Thymus (tissue), 11 donors: ENCODE measurements around the gene RNF125. TPM values are rescaled to one million over a fixed set of nuclear protein-coding genes. Genes with fewer than 3 reads are reported as not detected.

Experiments
- DNase-seq, 9 donors: peaks; one replicate each; pipeline ENCODE4 v3.0.0-alpha.2; 2013; ENCODE audit warnings: low spot score in 9 of 9, low read depth in 6 of 9, missing footprints in 1 of 9
- H3K27ac ChIP-seq, 2 donors: one replicate each; pipeline ENCODE4 v1.5.1; 2013; ENCODE audit warnings: control low read depth in 1 of 2, low read depth in 1 of 2, low read length in 1 of 2, mild to moderate bottlenecking in 1 of 2, moderate library complexity in 1 of 2
- H3K27me3 ChIP-seq, 2 donors: one replicate each; pipeline ENCODE4 v1.5.1; 2013; ENCODE audit warnings: low read length in 1 of 2; ENCODE audit not compliant: control insufficient read depth in 2 of 2, insufficient read depth in 1 of 2
- H3K36me3 ChIP-seq, 2 donors: one replicate each; pipeline ENCODE4 v1.5.1; 2013; ENCODE audit warnings: low read length in 1 of 2, mild to moderate bottlenecking in 1 of 2, moderate library complexity in 1 of 2; ENCODE audit not compliant: control insufficient read depth in 2 of 2, insufficient read depth in 2 of 2
- H3K4me1 ChIP-seq, 2 donors: one replicate each; pipeline ENCODE4 v1.5.1; 2013; ENCODE audit warnings: low read length in 2 of 2; ENCODE audit not compliant: control insufficient read depth in 2 of 2, insufficient read depth in 2 of 2
- H3K4me3 ChIP-seq, 2 donors: one replicate each; pipeline ENCODE4 v1.5.1; 2013; ENCODE audit warnings: low read length in 2 of 2, control low read depth in 1 of 2, mild to moderate bottlenecking in 1 of 2
- H3K9me3 ChIP-seq, 2 donors: one replicate each; pipeline ENCODE4 v1.5.1; 2013; ENCODE audit warnings: low read length in 1 of 2, mild to moderate bottlenecking in 1 of 2; ENCODE audit not compliant: control insufficient read depth in 2 of 2, insufficient read depth in 1 of 2
- WGBS: extraction: QIAGEN DNeasy Blood & Tissue Kit; methylation state at CpG from one replicate; pipeline ENCODE4 v1.1.7; 2013; 5-methylcytosine and 5-hydroxymethylcytosine counted together
- polyA plus RNA-seq: library from polyadenylated mRNA; stranded (reverse); fragments of 200-250 nt; gene quantifications from one replicate; pipeline ENCODE4 v1.2.3, GENCODE V29; 2013
- total RNA-seq: library from RNA; stranded (reverse); fragments of 120-200 nt; gene quantifications from one replicate; pipeline ENCODE4 v1.2.4, GENCODE V29; 2013
- donor health status: healthy.

Gene RNF125
- total and polyA plus RNA-seq, 2 donors = 5.1 to 10.2 TPM

GRCh38 chr18:32091724-32092421 lies 73.2 kb downstream of the RNF125 start, which contains the start of gene RNF138:
RNF138 (plus strand) TSS chr18:32091874; CDS start chr18:32092777, 903 bp downstream.
- H3K27ac ChIP-seq = peak within 1 kb of the TSS; percentile 99 to 100
- peak within 1 kb of the TSS; percentile 87 to 89 for H3K4me3 ChIP-seq
- H3K36me3 ChIP-seq = peaks cover 8 to 13% of the 10 kb centered on the region in 2 donors
- DNase-seq = peak in 8 of 9 donors; percentile 63 to 94 (median 84)
- H3K4me1 ChIP-seq = peaks cover 16 to 31% of the 10 kb centered on the region in 2 donors
- under 1% methylated on average over 75 of the region's 75 CpGs for WGBS
- H3K9me3 ChIP-seq = no peaks in the 10 kb centered on the region
- no peaks in the 10 kb centered on the region for H3K27me3 ChIP-seq

GRCh38 chr18:32092422-32093101 lies 73.9 kb downstream of the RNF125 start:
- H3K9me3 ChIP-seq = no peaks in the 10 kb centered on the region
- peak overlapping the region; percentile 87 to 89 for H3K4me3 ChIP-seq
- H3K4me1 ChIP-seq = peaks cover 16 to 33% of the 10 kb centered on the region in 2 donors
- WGBS = under 1% methylated on average over 77 of the region's 77 CpGs
- H3K27me3 ChIP-seq = no peaks in the 10 kb centered on the region
- DNase-seq = peak; percentile 83 to 99 (median 97)
- H3K36me3 ChIP-seq = peaks cover 8 to 13% of the 10 kb centered on the region in 2 donors
- peak overlapping the region; percentile 99 to 100 for H3K27ac ChIP-seq

GRCh38 chr18:32093102-32093511 lies 74.5 kb downstream of the RNF125 start:
- Histone ChIP-seq H3K27ac (peak overlapping the region; percentile 87 to 91), H3K4me1 (peaks cover 16 to 34% of the 10 kb centered on the region in 2 donors), H3K9me3 (no peaks in the 10 kb centered on the region), H3K4me3 (peak overlapping the region; percentile 85 to 89), H3K36me3 (peaks cover 8 to 13% of the 10 kb centered on the region in 2 donors), H3K27me3 (no peaks in the 10 kb centered on the region)
- under 1% methylated on average over 32 of the region's 32 CpGs for whole genome bisulfite sequencing
- DNase-seq = peak in 3 of 9 donors; percentile 30 to 70 (median 36)

- peak overlapping the region; percentile 87 to 91 for H3K27ac ChIP-seq
- H3K4me3 ChIP-seq = peak overlapping the region; percentile 85 to 89
- peaks cover 16 to 34% of the 10 kb centered on the region in 2 donors for H3K4me1 ChIP-seq
- no peaks in the 10 kb centered on the region for H3K27me3 ChIP-seq
- WGBS = 20% methylated on average over 7 of the region's 7 CpGs
- peaks cover 8 to 13% of the 10 kb centered on the region in 2 donors for H3K36me3 ChIP-seq
- DNase-seq = no peak
- no peaks in the 10 kb centered on the region for H3K9me3 ChIP-seq
Observed at GRCh38 chr18:32093523-32093922, 74.9 kb downstream of the RNF125 start.

- peaks cover 8 to 20% of the 10 kb centered on the region in 2 donors for H3K36me3 ChIP-seq
- no peaks in the 10 kb centered on the region for H3K9me3 ChIP-seq
- H3K4me3 ChIP-seq = no peak overlapping the region
- WGBS = 96% methylated on average over 7 of the region's 7 CpGs
- no peak for DNase-seq
- peaks cover 16 to 34% of the 10 kb centered on the region in 2 donors for H3K4me1 ChIP-seq
- no peaks in the 10 kb centered on the region for H3K27me3 ChIP-seq
- no peak overlapping the region for H3K27ac ChIP-seq
Observed at GRCh38 chr18:32095192-32095899, 76.7 kb downstream of the RNF125 start.

- Histone ChIP-seq H3K9me3 (no peaks in the 10 kb centered on the region), H3K27me3 (no peaks in the 10 kb centered on the region), H3K27ac (no peak overlapping the region), H3K4me3 (no peak overlapping the region), H3K36me3 (peaks cover 8 to 22% of the 10 kb centered on the region in 2 donors), H3K4me1 (peaks cover 16 to 34% of the 10 kb centered on the region in 2 donors)
- WGBS = 93% methylated on average over 4 of the region's 4 CpGs
- no peak for DNase-seq
Observed at GRCh38 chr18:32095900-32096229, 77.2 kb downstream of the RNF125 start.

GRCh38 chr18:32096946-32097345 lies 78.3 kb downstream of the RNF125 start:
- peak in 2 of 9 donors; percentile 32 to 68 for DNase-seq
- Histone ChIP-seq H3K9me3 (no peaks in the 10 kb centered on the region), H3K4me3 (no peak overlapping the region), H3K36me3 (peaks cover 8 to 27% of the 10 kb centered on the region in 2 donors), H3K27me3 (no peaks in the 10 kb centered on the region), H3K27ac (peak overlapping the region; percentile 58 to 76), H3K4me1 (peaks cover 13 to 26% of the 10 kb centered on the region in 2 donors)
- WGBS = 31% methylated on average over 2 of the region's 2 CpGs

GRCh38 chr18:32104516-32104915 lies 85.9 kb downstream of the RNF125 start:
- H3K4me1 ChIP-seq = no peaks in the 10 kb centered on the region
- WGBS = 94% methylated on average over 2 of the region's 2 CpGs
- peaks cover 0 to 22% of the 10 kb centered on the region in 2 donors for H3K36me3 ChIP-seq
- no peak for DNase-seq
- no peak overlapping the region for H3K4me3 ChIP-seq
- H3K27ac ChIP-seq = no peak overlapping the region
- H3K9me3 ChIP-seq = no peaks in the 10 kb centered on the region
- H3K27me3 ChIP-seq = no peaks in the 10 kb centered on the region
